Mesendoderm (in vitro differentiated cells): ENCODE data around the gene MRPL19.
A peak's percentile ranks its signal among the peaks of the same experiment; 100 is the strongest.

Experiments used
- DNase-seq: peaks from one replicate; pipeline ENCODE4 v3.0.0; 2013
- H2AK5ac ChIP-seq: 2 replicates; pipeline ENCODE4 v1.6.1; 2013; ENCODE audit warnings: low read length, inconsistent platforms
- H2BK120ac ChIP-seq: 2 replicates; pipeline ENCODE4 v1.6.1; 2013; ENCODE audit warnings: low read depth, mild to moderate bottlenecking, low read length, moderate library complexity, mixed read lengths
- H2BK15ac ChIP-seq: replicated peaks from 2 replicates; pipeline ENCODE4 v1.6.1; 2013; ENCODE audit warnings: low read depth, mild to moderate bottlenecking, moderate library complexity
- H2BK5ac ChIP-seq: 2 replicates; pipeline ENCODE4 v1.6.1; 2013; ENCODE audit warnings: low read length, inconsistent platforms
- H3K18ac ChIP-seq: 2 replicates; pipeline ENCODE4 v1.6.1; 2013; ENCODE audit warnings: mild to moderate bottlenecking, low read length, mixed read lengths
- H3K23ac ChIP-seq: one replicate; pipeline ENCODE4 v1.6.1; 2013; ENCODE audit warnings: low read length
- H3K27ac ChIP-seq: 2 replicates; pipeline ENCODE4 v1.5.1; 2013; ENCODE audit warnings: low read depth, mild to moderate bottlenecking, inconsistent platforms, low read length, moderate library complexity
- H3K27me3 ChIP-seq: 2 replicates; pipeline ENCODE4 v1.6.1; 2013; ENCODE audit warnings: low read length, control low read depth, mild to moderate bottlenecking, inconsistent platforms; ENCODE audit not compliant: insufficient read depth, poor library complexity
- H3K36me3 ChIP-seq: 2 replicates; pipeline ENCODE4 v1.6.1; 2013; ENCODE audit warnings: low read length, inconsistent platforms; ENCODE audit not compliant: control insufficient read depth, insufficient read depth
- H3K4ac ChIP-seq: one replicate; pipeline ENCODE4 v1.6.1; 2013; ENCODE audit warnings: low read depth, mild to moderate bottlenecking, low read length, moderate library complexity
- H3K4me1 ChIP-seq: 2 replicates; pipeline ENCODE4 v1.6.1; 2013; ENCODE audit warnings: low read depth, low read length, inconsistent platforms; ENCODE audit not compliant: control insufficient read depth
- H3K4me2 ChIP-seq: 2 replicates; pipeline ENCODE4 v1.6.1; 2013; ENCODE audit warnings: low read length
- H3K4me3 ChIP-seq: 2 replicates; pipeline ENCODE4 v1.5.1; 2013; ENCODE audit warnings: mild to moderate bottlenecking, low read length
- H3K56ac ChIP-seq: one replicate; pipeline ENCODE4 v1.6.1; 2013; ENCODE audit warnings: low read length
- H3K79me1 ChIP-seq: 2 replicates; pipeline ENCODE4 v1.6.1; 2013; ENCODE audit warnings: low read length, inconsistent platforms
- H3K79me2 ChIP-seq: 2 replicates; pipeline ENCODE4 v1.6.1; 2013; ENCODE audit warnings: mild to moderate bottlenecking, low read length; ENCODE audit not compliant: control insufficient read depth, insufficient read depth
- H3K9ac ChIP-seq: 2 replicates; pipeline ENCODE4 v1.6.1; 2013; ENCODE audit warnings: low read length, inconsistent platforms
- H4K5ac ChIP-seq: one replicate; pipeline ENCODE4 v1.6.1; 2013; ENCODE audit warnings: low read length
- H4K8ac ChIP-seq: one replicate; pipeline ENCODE4 v1.6.1; 2013; ENCODE audit warnings: low read depth, mild to moderate bottlenecking, control low read depth, low read length, moderate library complexity
- WGBS: extraction: QIAGEN DNeasy Blood & Tissue Kit; methylation state at CpG from one replicate; pipeline ENCODE4 v1.1.7; 2013; ENCODE audit warnings: low lambda C conversion rate, missing lambda C conversion rate; ENCODE audit not compliant: insufficient coverage; ENCODE audit errors: extremely low coverage; 5-methylcytosine and 5-hydroxymethylcytosine counted together

Gene MRPL19

DNA sequence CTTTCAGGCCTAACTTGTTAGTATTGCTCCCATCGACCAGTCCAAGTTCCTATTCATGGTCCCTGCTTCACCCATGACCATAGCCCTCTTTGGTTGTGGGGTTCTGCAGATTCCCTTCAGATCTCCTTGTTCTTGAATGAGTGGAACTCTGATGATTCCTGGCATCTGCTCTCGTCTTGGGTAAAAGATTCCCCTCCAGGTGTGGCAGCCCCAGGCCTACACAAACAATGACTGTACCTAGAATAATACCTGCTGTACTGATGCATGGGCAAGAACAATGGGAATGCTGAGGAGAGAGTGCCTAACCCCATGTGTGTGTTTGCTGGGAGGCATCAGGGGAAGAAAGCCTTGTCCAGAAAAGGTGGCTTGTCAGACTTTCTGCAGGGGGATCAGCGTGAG, 39.2 kb upstream of the MRPL19 start:
- no peaks in the 10 kb centered on the region for H3K27me3 ChIP-seq
- H2BK120ac ChIP-seq: no peak overlapping the region
- no peaks in the 10 kb centered on the region for H3K79me1 ChIP-seq
- H3K23ac ChIP-seq: no peak overlapping the region
- H2BK5ac ChIP-seq: no peak overlapping the region
- H3K4me3 ChIP-seq: no peak overlapping the region
- no peak overlapping the region for H2BK15ac ChIP-seq
- no peak overlapping the region for H3K4ac ChIP-seq
- no peaks in the 10 kb centered on the region for H3K4me1 ChIP-seq
- no peak overlapping the region for H2AK5ac ChIP-seq
- H3K56ac ChIP-seq: no peak overlapping the region
- no CpG with 5 or more reads among the region's 3 CpGs for WGBS
- no peak overlapping the region for H4K8ac ChIP-seq
- no peak overlapping the region for H4K5ac ChIP-seq
- H3K4me2 ChIP-seq: no peak overlapping the region
- no peak for DNase-seq
- H3K79me2 ChIP-seq: no peaks in the 10 kb centered on the region
- H3K27ac ChIP-seq: no peak overlapping the region
- no peaks in the 10 kb centered on the region for H3K36me3 ChIP-seq
- H3K18ac ChIP-seq: no peak overlapping the region
- H3K9ac ChIP-seq: no peak overlapping the region

DNA sequence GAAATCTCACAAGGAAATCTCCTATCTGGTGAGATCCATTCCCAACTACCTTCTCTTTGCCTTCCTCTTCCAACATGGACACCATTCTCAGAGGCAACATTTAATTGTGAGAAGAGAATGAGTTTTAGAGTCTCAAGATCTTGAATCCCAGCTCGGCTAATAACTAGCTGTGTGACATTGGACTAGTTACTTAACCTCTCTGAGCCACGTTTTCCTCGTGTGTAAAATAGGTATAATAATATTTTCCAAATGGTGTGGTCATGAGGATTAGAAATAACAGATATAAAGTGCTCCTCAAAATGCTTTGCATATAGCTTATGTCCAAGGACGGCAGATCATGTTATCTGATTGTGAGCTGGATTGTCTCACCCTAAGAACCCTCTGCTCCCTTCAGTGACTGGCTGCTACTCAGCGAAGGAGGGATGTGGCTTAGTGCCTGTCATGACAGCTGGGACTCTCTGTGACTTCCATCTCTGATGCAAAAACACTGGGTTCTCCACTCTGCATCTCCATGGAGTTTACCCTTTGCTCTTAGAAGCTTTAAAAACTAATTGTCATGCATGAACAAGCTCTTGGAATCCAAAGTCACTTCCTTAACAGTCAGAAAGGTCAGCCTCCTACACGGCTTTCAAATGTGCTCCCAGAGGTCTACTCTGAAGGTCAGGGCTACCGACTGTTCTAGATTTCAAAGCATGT, 38.4 kb upstream of the MRPL19 start:
- H2BK5ac ChIP-seq: no peak overlapping the region
- peak overlapping the region; percentile 85 for H3K56ac ChIP-seq
- H3K4ac ChIP-seq: no peak overlapping the region
- no peaks in the 10 kb centered on the region for H3K27me3 ChIP-seq
- no peaks in the 10 kb centered on the region for H3K79me2 ChIP-seq
- H3K4me2 ChIP-seq: no peak overlapping the region
- H3K18ac ChIP-seq: no peak overlapping the region
- H2BK120ac ChIP-seq: no peak overlapping the region
- no peak overlapping the region for H3K27ac ChIP-seq
- no peaks in the 10 kb centered on the region for H3K36me3 ChIP-seq
- H2BK15ac ChIP-seq: no peak overlapping the region
- WGBS: no CpG with 5 or more reads among the region's 7 CpGs
- H4K5ac ChIP-seq: no peak overlapping the region
- H3K9ac ChIP-seq: no peak overlapping the region
- H2AK5ac ChIP-seq: no peak overlapping the region
- H3K79me1 ChIP-seq: no peaks in the 10 kb centered on the region
- H3K4me3 ChIP-seq: no peak overlapping the region
- no peaks in the 10 kb centered on the region for H3K4me1 ChIP-seq
- no peak overlapping the region for H4K8ac ChIP-seq
- peak; percentile 18 for DNase-seq
- H3K23ac ChIP-seq: no peak overlapping the region

DNA sequence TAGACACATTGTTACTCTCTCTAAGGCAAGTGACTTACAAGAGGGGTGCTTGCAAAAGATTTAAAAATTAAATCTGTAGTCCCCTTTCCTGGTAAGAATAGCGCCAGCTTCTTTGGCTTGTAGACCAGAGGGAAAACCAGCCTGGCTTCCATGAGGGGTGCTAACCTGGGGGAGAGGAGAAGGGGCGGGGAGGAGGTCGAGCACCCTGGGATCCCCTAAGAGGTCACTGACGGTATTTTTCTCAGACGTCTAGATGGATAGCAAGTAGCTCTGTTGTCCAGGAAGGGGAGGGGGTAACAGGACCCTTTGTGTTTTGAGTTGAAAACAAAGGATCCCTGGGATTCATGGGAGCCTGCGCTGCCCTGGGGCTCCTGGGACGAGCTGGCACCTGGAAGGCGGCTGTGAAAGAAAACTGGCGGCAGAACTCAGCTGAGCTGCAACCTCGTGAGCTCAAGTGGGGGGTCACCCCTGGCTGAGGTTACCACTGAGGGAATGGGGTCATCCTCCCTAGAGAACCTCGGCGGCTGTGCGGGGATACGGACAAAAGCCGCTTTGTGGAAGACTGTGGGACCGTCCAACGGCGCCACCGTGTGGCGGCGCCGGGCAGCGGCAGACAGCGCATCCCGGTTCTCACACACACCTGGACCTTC, 37.8 kb upstream of the MRPL19 start:
- no peaks in the 10 kb centered on the region for H3K79me1 ChIP-seq
- H3K56ac ChIP-seq: peak overlapping the region; percentile 85
- peak overlapping the region; percentile 7 for H3K4me3 ChIP-seq
- H3K4ac ChIP-seq: peak overlapping the region; percentile 44
- no peak overlapping the region for H3K23ac ChIP-seq
- no peak overlapping the region for H3K27ac ChIP-seq
- no peak overlapping the region for H4K8ac ChIP-seq
- no peak overlapping the region for H2AK5ac ChIP-seq
- DNase-seq: peak; percentile 73
- WGBS: no CpG with 5 or more reads among the region's 25 CpGs
- no peaks in the 10 kb centered on the region for H3K36me3 ChIP-seq
- no peaks in the 10 kb centered on the region for H3K27me3 ChIP-seq
- peak overlapping the region; percentile 63 for H3K18ac ChIP-seq
- H3K79me2 ChIP-seq: no peaks in the 10 kb centered on the region
- H4K5ac ChIP-seq: no peak overlapping the region
- peak overlapping the region; percentile 66 for H3K4me2 ChIP-seq
- H2BK120ac ChIP-seq: no peak overlapping the region
- no peak overlapping the region for H2BK15ac ChIP-seq
- H2BK5ac ChIP-seq: no peak overlapping the region
- H3K4me1 ChIP-seq: no peaks in the 10 kb centered on the region
- H3K9ac ChIP-seq: peak overlapping the region; percentile 60

DNA sequence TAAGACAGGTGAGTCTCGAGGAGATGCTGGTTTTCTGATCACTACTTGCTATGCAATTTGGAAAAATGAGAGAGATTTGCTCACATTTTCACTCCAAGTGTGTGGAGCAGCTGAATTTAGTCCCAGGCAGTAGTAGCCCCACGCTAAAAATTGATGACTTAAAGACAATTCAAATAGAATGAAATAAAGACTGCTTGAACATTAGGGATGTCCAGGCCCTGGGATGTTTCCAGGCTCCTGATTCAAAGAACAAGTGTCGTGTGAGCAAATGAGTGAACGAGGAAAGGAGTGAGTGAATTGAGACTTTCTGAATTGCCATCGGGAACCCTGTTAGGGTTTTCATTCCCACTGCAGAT, 37.3 kb upstream of the MRPL19 start:
- no peak overlapping the region for H2BK120ac ChIP-seq
- no peaks in the 10 kb centered on the region for H3K4me1 ChIP-seq
- H2BK5ac ChIP-seq: no peak overlapping the region
- no peaks in the 10 kb centered on the region for H3K36me3 ChIP-seq
- no peak overlapping the region for H3K4ac ChIP-seq
- H3K27me3 ChIP-seq: no peaks in the 10 kb centered on the region
- no peaks in the 10 kb centered on the region for H3K79me1 ChIP-seq
- no peak for DNase-seq
- no peak overlapping the region for H4K8ac ChIP-seq
- H2BK15ac ChIP-seq: no peak overlapping the region
- no peaks in the 10 kb centered on the region for H3K79me2 ChIP-seq
- H3K18ac ChIP-seq: no peak overlapping the region
- H2AK5ac ChIP-seq: no peak overlapping the region
- H3K27ac ChIP-seq: no peak overlapping the region
- H3K9ac ChIP-seq: no peak overlapping the region
- H3K4me2 ChIP-seq: no peak overlapping the region
- no peak overlapping the region for H3K56ac ChIP-seq
- WGBS: no CpG with 5 or more reads among the region's 5 CpGs
- H3K4me3 ChIP-seq: no peak overlapping the region
- no peak overlapping the region for H3K23ac ChIP-seq
- no peak overlapping the region for H4K5ac ChIP-seq

DNA sequence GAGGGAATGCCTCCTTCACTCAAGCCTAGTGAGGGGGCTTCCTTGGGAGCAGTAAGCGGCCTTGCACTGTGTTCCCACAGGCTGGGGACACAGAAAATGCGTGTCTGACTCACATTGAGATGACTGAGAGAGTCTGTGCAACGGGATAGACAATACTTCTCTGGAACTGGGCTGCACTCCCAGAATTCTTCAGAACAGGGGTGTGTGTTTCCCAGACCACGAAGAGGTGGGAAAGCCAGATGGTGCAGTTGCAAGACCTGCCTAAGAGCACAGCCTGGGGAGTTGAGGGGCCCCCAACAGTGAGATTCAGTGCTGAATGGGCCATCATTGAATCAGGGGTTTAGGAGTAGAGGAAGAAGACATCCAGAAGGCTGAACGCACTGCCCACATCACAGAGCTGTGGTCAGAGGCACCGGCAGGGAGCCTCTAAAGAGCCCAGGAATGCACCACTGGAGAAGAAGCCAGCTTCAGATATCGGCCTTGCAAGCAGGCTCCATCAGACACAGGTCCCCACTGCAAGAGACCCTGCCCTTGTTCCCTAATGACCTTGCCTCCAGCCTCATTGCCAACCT, 36.6 kb upstream of the MRPL19 start:
- Histone ChIP-seq H2BK120ac (no peak overlapping the region), H3K4me3 (no peak overlapping the region), H2BK5ac (no peak overlapping the region), H3K79me2 (no peaks in the 10 kb centered on the region), H3K27ac (no peak overlapping the region), H4K8ac (no peak overlapping the region), H4K5ac (no peak overlapping the region), H3K4ac (no peak overlapping the region), H3K9ac (no peak overlapping the region), H3K4me1 (no peaks in the 10 kb centered on the region), H3K56ac (no peak overlapping the region), H3K4me2 (no peak overlapping the region), H3K36me3 (no peaks in the 10 kb centered on the region), H3K27me3 (no peaks in the 10 kb centered on the region), H3K18ac (no peak overlapping the region), H2BK15ac (no peak overlapping the region), H3K23ac (no peak overlapping the region), H3K79me1 (no peaks in the 10 kb centered on the region), H2AK5ac (no peak overlapping the region)
- WGBS: no CpG with 5 or more reads among the region's 7 CpGs
- DNase-seq: no peak
